LHCN-M2 (cell line): ENCODE results near the gene ANKRD40. TPM values are rescaled to one million over a fixed set of nuclear protein-coding genes. Genes with fewer than 3 reads are reported as not detected.

ENCODE experiments used
- DNase-seq: peaks from one replicate; pipeline ENCODE4 v3.0.0-alpha.2; 2012; ENCODE audit warnings: low read depth
- total RNA-seq: library from RNA; depleted of rRNA; stranded (reverse); fragments of >200 nt; gene quantifications from 2 replicates; pipeline ENCODE4 v1.2.3, GENCODE V29; 2014; rRNA removed

ANKRD40 gene
- total RNA-seq, 1 experiment from 2014 or later, result 34.2 TPM

GRCh38 chr17:50649042-50649908 is 58.4 kb downstream of the ANKRD40 start:
- DNase-seq, result no peak

GRCh38 chr17:50647187-50647586 is 60.5 kb downstream of the ANKRD40 start:
- DNase-seq, result no peak

- no peak for DNase-seq
These were observed 61.7 kb downstream of the ANKRD40 start for GRCh38 chr17:50645748-50646682.

Other genes with a start within 250 kb of the ANKRD40 start
- not detected in 2 replicates for gene CHAD, start 239.0 kb downstream of the ANKRD40 start, total RNA-seq
- 17.8 and 23.2 TPM in 2 replicates for gene RSAD1, start 229.1 kb downstream of the ANKRD40 start, total RNA-seq
- 0.34 and 0.83 TPM in 2 replicates for gene MYCBPAP, start 199.5 kb downstream of the ANKRD40 start, total RNA-seq
- 0.11 TPM in 1 of 2 replicates, not detected in the other for gene EPN3, start 175.2 kb downstream of the ANKRD40 start, total RNA-seq
- gene SPATA20, start 160.7 kb downstream of the ANKRD40 start, total RNA-seq, result 82.7 and 84.9 TPM in 2 replicates
- under 0.01 and 0.06 TPM in 2 replicates for gene CACNA1G, start 147.2 kb downstream of the ANKRD40 start, total RNA-seq
- gene ABCC3, start 73.0 kb downstream of the ANKRD40 start, total RNA-seq, result 4.9 and 7.6 TPM in 2 replicates
- gene LUC7L3, start 11.7 kb upstream of the ANKRD40 start, total RNA-seq, result 44.8 and 47.9 TPM in 2 replicates
- not detected in 2 replicates for gene ANKRD40CL, start 59.6 kb upstream of the ANKRD40 start, total RNA-seq
- gene WFIKKN2, start 127.7 kb upstream of the ANKRD40 start, total RNA-seq, result not detected in 2 replicates
- gene TOB1, start 158.4 kb upstream of the ANKRD40 start, total RNA-seq, result 9.3 and 16.9 TPM in 2 replicates